PFSK-1 (cell line): Measurements from ENCODE around the gene PHF20.

Source experiments
- FOXP2 ChIP-seq: optimal IDR thresholded peaks from 2 replicates; pipeline ENCODE3; 2011; ENCODE audit warnings: borderline replicate concordance, control low read depth, inconsistent platforms; ENCODE audit not compliant: insufficient read depth; ENCODE audit errors: extremely low read length, extremely low read depth
- POLR2AphosphoS5 ChIP-seq: IDR thresholded peaks from 2 replicates; pipeline ENCODE4 v1.6.1; 2012; ENCODE audit warnings: low read depth, mild to moderate bottlenecking, control low read depth, low read length, moderate library complexity
- TAF1 ChIP-seq: IDR thresholded peaks from 2 replicates; pipeline ENCODE4 v1.6.1; 2012; ENCODE audit warnings: low read length, control low read depth, borderline replicate concordance; ENCODE audit not compliant: insufficient read depth
- TF ChIP-seq, protein P1 (sequence below), 2 experiments: IDR thresholded peaks; 2 replicates each; pipeline versions ENCODE4 v1.6.1 to v1.8.0; 2011 to 2012; ENCODE audit warnings: low read depth in 2 of 2, low read length in 2 of 2, control low read depth in 1 of 2, inconsistent platforms in 1 of 2, mild to moderate bottlenecking in 1 of 2, moderate library complexity in 1 of 2; ENCODE audit not compliant: insufficient read depth in 1 of 2

DNA sequence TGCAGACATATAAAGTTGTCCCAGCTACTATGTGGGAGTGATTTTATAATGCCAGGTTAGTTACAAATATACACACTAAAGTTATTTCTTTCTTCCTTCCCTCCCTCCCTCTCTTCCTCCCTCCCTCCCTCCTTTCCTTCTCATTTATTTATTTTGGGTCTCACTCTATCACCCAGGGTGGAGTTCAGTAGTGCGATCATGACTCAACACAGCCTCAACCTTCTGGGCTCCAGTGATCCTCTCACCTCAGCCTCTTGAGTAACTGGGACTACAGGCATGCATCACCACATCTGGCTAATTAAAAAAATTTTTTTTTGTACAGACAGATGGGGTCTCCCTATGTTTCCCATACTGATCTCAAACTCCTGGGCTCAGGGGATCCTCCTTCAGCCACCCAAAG is 59.2 kb downstream of the PHF20 start:
- TF ChIP-seq POLR2AphosphoS5 (no peak), TAF1 (no peak), FOXP2 (no peak)
- TF ChIP-seq, protein P1, sequence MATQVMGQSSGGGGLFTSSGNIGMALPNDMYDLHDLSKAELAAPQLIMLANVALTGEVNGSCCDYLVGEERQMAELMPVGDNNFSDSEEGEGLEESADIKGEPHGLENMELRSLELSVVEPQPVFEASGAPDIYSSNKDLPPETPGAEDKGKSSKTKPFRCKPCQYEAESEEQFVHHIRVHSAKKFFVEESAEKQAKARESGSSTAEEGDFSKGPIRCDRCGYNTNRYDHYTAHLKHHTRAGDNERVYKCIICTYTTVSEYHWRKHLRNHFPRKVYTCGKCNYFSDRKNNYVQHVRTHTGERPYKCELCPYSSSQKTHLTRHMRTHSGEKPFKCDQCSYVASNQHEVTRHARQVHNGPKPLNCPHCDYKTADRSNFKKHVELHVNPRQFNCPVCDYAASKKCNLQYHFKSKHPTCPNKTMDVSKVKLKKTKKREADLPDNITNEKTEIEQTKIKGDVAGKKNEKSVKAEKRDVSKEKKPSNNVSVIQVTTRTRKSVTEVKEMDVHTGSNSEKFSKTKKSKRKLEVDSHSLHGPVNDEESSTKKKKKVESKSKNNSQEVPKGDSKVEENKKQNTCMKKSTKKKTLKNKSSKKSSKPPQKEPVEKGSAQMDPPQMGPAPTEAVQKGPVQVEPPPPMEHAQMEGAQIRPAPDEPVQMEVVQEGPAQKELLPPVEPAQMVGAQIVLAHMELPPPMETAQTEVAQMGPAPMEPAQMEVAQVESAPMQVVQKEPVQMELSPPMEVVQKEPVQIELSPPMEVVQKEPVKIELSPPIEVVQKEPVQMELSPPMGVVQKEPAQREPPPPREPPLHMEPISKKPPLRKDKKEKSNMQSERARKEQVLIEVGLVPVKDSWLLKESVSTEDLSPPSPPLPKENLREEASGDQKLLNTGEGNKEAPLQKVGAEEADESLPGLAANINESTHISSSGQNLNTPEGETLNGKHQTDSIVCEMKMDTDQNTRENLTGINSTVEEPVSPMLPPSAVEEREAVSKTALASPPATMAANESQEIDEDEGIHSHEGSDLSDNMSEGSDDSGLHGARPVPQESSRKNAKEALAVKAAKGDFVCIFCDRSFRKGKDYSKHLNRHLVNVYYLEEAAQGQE (IDR thresholded peaks at IDR 0.05; ENCODE audit: insufficient read depth in 1 of 2, low read depth in 2 of 2, low read length in 2 of 2): no peak
